Mesenchymal stem cell (in vitro differentiated cells and primary cell): Measurements from ENCODE around the gene PLPP2. TPM values are rescaled to one million over a fixed set of nuclear protein-coding genes. Genes with fewer than 3 reads are reported as not detected.

Experiments
- DNase-seq: peaks from one replicate; pipeline ENCODE4 v3.0.0-alpha.2; 2013
- H2AFZ ChIP-seq: one replicate; pipeline ENCODE4 v1.6.1; 2013; ENCODE audit warnings: low read depth, mild to moderate bottlenecking, control low read depth, inconsistent platforms, low read length, moderate library complexity
- H2AK5ac ChIP-seq: 2 replicates; pipeline ENCODE4 v1.6.1; 2013; ENCODE audit warnings: low read length, moderate library complexity, mild to moderate bottlenecking, inconsistent platforms; ENCODE audit not compliant: severe bottlenecking
- H2BK120ac ChIP-seq: one replicate; pipeline ENCODE4 v1.6.1; 2013; ENCODE audit warnings: low read depth, mild to moderate bottlenecking, inconsistent platforms, low read length, moderate library complexity
- H2BK12ac ChIP-seq, 2 experiments: one replicate each; pipeline ENCODE4 v1.6.1; 2013; ENCODE audit warnings: inconsistent platforms in 2 of 2, low read length in 2 of 2, mild to moderate bottlenecking in 2 of 2, moderate library complexity in 2 of 2, control low read depth in 1 of 2
- H2BK15ac ChIP-seq: one replicate; pipeline ENCODE4 v1.6.1; 2013; ENCODE audit warnings: mild to moderate bottlenecking, low read depth, inconsistent platforms; ENCODE audit not compliant: poor library complexity, severe bottlenecking
- H2BK5ac ChIP-seq: 2 replicates; pipeline ENCODE4 v1.6.1; 2013; ENCODE audit warnings: low read depth, mild to moderate bottlenecking, low read length, control low read depth, inconsistent platforms; ENCODE audit not compliant: poor library complexity, severe bottlenecking
- H3K14ac ChIP-seq, 2 experiments: one replicate each; pipeline ENCODE4 v1.6.1; 2013; ENCODE audit warnings: inconsistent platforms in 2 of 2, low read length in 2 of 2, control low read depth in 1 of 2, mild to moderate bottlenecking in 1 of 2, moderate library complexity in 1 of 2
- H3K18ac ChIP-seq, 2 experiments: one replicate each; pipeline ENCODE4 v1.6.1; 2013; ENCODE audit warnings: inconsistent platforms in 2 of 2, low read length in 2 of 2, control low read depth in 1 of 2, low read depth in 1 of 2, mild to moderate bottlenecking in 1 of 2
- H3K23ac ChIP-seq, 2 experiments: one replicate each; pipeline ENCODE4 v1.6.1; 2013; ENCODE audit warnings: inconsistent platforms in 2 of 2, low read length in 2 of 2, mild to moderate bottlenecking in 2 of 2, moderate library complexity in 2 of 2, control low read depth in 1 of 2
- H3K27ac ChIP-seq: 2 replicates; pipeline ENCODE4 v1.5.1; 2013; ENCODE audit warnings: mild to moderate bottlenecking, moderate library complexity, low read length, control low read depth, inconsistent platforms; ENCODE audit not compliant: poor library complexity, severe bottlenecking
- H3K27me3 ChIP-seq, 2 experiments: 2 replicates each; pipeline versions ENCODE4 v1.6.1 to v1.7.0; 2013; ENCODE audit warnings: low read length in 2 of 2, mild to moderate bottlenecking in 2 of 2, moderate library complexity in 2 of 2, control low read depth in 1 of 2, inconsistent platforms in 1 of 2; ENCODE audit not compliant: control insufficient read depth in 1 of 2, insufficient read depth in 1 of 2
- H3K36me3 ChIP-seq, 2 experiments: 2 replicates each; pipeline versions ENCODE4 v1.6.1 to v1.7.0; 2013; ENCODE audit warnings: low read length in 2 of 2, control low read depth in 1 of 2, inconsistent platforms in 1 of 2, low read depth in 1 of 2, mild to moderate bottlenecking in 1 of 2; ENCODE audit not compliant: insufficient read depth in 2 of 2, control insufficient read depth in 1 of 2
- H3K4ac ChIP-seq, 2 experiments: one replicate each; pipeline ENCODE4 v1.6.1; 2013; ENCODE audit warnings: inconsistent platforms in 2 of 2, low read length in 2 of 2, mild to moderate bottlenecking in 2 of 2, moderate library complexity in 2 of 2, control low read depth in 1 of 2, low read depth in 1 of 2
- H3K4me1 ChIP-seq: 2 replicates; pipeline ENCODE4 v1.6.1; 2013; ENCODE audit warnings: low read depth, low read length, control low read depth; ENCODE audit not compliant: control insufficient read depth, insufficient read depth
- H3K4me2 ChIP-seq: 2 replicates; pipeline ENCODE4 v1.6.1; 2013; ENCODE audit warnings: low read length, mild to moderate bottlenecking, inconsistent platforms; ENCODE audit not compliant: poor library complexity, severe bottlenecking
- H3K4me3 ChIP-seq, 2 experiments: 2 replicates each; pipeline versions ENCODE4 v1.5.1 to v1.7.0; 2013; ENCODE audit warnings: low read length in 2 of 2, mild to moderate bottlenecking in 2 of 2, control low read depth in 1 of 2, low read depth in 1 of 2; ENCODE audit not compliant: insufficient read depth in 1 of 2
- H3K79me1 ChIP-seq: replicated peaks from 2 replicates; pipeline ENCODE4 v1.6.1; 2013; ENCODE audit warnings: mild to moderate bottlenecking, control low read depth, low read length, inconsistent platforms; ENCODE audit not compliant: poor library complexity, severe bottlenecking
- H3K9ac ChIP-seq: 2 replicates; pipeline ENCODE4 v1.7.0; 2013; ENCODE audit warnings: mild to moderate bottlenecking, low read length, moderate library complexity
- H3K9me3 ChIP-seq: 2 replicates; pipeline ENCODE4 v1.7.0; 2013; ENCODE audit warnings: mild to moderate bottlenecking, low read length; ENCODE audit not compliant: control insufficient read depth
- H4K8ac ChIP-seq: one replicate; pipeline ENCODE4 v1.6.1; 2013; ENCODE audit warnings: inconsistent platforms, mild to moderate bottlenecking, low read length, moderate library complexity
- H4K91ac ChIP-seq: one replicate; pipeline ENCODE4 v1.6.1; 2013; ENCODE audit warnings: mild to moderate bottlenecking, low read length, inconsistent platforms
- WGBS: methylation state at CpG from one replicate; pipeline ENCODE4 v1.1.7; 2013; ENCODE audit warnings: mixed read lengths; 5-methylcytosine and 5-hydroxymethylcytosine counted together
- polyA plus RNA-seq, 2 experiments: library from polyadenylated mRNA; stranded (reverse); fragments of 200-250 nt; gene quantifications; one replicate each; pipeline ENCODE4 v1.2.3, GENCODE V29; 2013

Gene PLPP2
- polyA plus RNA-seq (2013, experiment 1 of 2) = 4.8 TPM
- 5.1 TPM for polyA plus RNA-seq (2013, experiment 2 of 2)

DNA sequence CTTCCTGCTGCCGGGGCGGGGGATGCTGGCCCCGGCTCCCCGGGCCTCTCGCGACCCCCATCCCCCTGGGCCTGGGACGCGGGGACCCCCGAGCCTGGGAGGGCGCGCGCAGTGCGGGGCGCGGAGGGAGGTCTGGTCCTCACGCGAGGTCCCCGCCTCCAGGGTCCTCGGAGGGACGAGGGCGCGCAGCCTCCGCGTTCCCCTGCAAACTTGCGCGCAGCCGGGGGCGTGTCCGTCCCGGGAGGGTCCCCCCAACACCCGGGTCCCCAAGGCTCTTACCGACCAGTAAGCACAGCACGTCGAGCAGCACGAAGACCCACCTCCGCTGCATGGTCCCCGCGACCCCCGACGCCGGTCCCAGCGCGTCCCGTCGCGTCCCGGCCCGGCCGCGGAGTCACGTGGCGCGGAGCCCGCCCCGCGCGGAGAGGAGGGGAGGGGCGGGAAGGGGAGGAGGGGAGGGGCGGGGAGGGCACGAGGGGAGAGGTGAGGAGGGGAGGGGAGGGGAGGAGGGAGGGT lies at the start of gene PLPP2:
Gene PLPP2, minus strand, starts transcription at position 398 of the 516 bp plus-strand sequence. Its CDS starts 67 bp downstream, at position 331.
- peaks cover 32% of the 10 kb centered on the region for H3K4me1 ChIP-seq
- H4K8ac ChIP-seq = peak within 1 kb of the TSS; percentile 80
- no peaks in the 10 kb centered on the region for H3K79me1 ChIP-seq
- no peak within 1 kb of the TSS for H2BK5ac ChIP-seq
- H4K91ac ChIP-seq = peak within 1 kb of the TSS; percentile 72
- peak within 1 kb of the TSS; percentile 59 to 64 for H3K4me3 ChIP-seq
- H3K9ac ChIP-seq = peak within 1 kb of the TSS; percentile 87
- H3K27me3 ChIP-seq = peaks cover 18 to 60% of the 10 kb centered on the region in 2 experiments
- DNase-seq = no peak
- H3K36me3 ChIP-seq = peaks cover 0 to 5% of the 10 kb centered on the region in 2 experiments
- H3K27ac ChIP-seq = no peak within 1 kb of the TSS
- H2AK5ac ChIP-seq = no peak within 1 kb of the TSS
- H3K9me3 ChIP-seq = no peaks in the 10 kb centered on the region
- H3K14ac ChIP-seq = no peak within 1 kb of the TSS
- peak within 1 kb of the TSS in 1 of 2 experiments; percentile 25 for H2BK12ac ChIP-seq
- WGBS = 2% methylated on average over 10 of the region's 60 CpGs
- H2BK120ac ChIP-seq = no peak within 1 kb of the TSS
- peak within 1 kb of the TSS; percentile 85 for H3K4me2 ChIP-seq
- H2AFZ ChIP-seq = peak within 1 kb of the TSS; percentile 83
- peak within 1 kb of the TSS; percentile 40 to 41 for H3K18ac ChIP-seq
- H3K4ac ChIP-seq = peak within 1 kb of the TSS in 1 of 2 experiments; percentile 15
- H3K23ac ChIP-seq = peak within 1 kb of the TSS in 1 of 2 experiments; percentile 14
- H2BK15ac ChIP-seq = peak within 1 kb of the TSS; percentile 76

DNA sequence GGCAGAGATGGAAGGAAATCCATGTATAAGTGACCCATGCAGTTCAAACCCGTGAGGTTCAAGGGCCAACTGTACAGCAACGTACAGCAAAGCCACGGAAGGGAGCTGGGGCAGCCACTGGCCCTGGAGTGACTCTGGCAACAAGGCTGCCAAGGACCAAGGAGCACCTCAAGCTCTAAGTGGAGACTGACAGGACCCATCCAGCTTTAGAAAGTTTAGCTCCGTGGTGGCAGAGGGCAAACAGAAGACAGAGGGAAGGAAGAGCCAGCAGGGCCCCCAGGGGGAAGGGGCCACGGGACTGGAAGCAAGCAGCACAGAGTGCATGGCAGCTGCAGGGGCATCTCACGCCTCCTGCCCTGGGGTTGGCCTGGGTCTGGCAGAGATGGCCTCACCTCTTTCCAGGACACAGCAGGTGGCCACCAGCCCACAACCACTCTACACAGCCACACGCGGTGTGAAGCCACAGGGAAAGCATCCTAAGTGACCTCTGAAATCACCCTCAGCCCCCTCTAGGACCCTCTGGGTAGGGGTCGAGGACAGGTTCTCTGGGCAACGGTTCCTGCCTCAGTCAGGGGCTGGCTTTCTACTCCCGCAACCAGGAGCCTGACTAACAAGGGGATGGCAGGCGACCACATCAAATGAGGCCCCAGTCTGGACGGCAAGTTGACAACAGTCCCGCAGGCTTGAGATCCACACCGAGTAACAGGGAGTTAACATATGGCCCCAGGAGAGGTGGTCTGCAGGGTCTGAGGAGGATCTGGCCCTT lies 49.6 kb upstream of the PLPP2 start:
- no peak overlapping the region for H3K4me2 ChIP-seq
- no peak overlapping the region for H4K8ac ChIP-seq
- peaks cover 41% of the 10 kb centered on the region for H3K4me1 ChIP-seq
- no peak overlapping the region for H3K27ac ChIP-seq
- H3K4ac ChIP-seq = no peak overlapping the region
- peaks cover 15 to 25% of the 10 kb centered on the region in 2 experiments for H3K36me3 ChIP-seq
- no peak overlapping the region for H4K91ac ChIP-seq
- no peak for DNase-seq
- H2BK15ac ChIP-seq = no peak overlapping the region
- H3K18ac ChIP-seq = no peak overlapping the region
- H3K9ac ChIP-seq = peak overlapping the region; percentile 95
- H3K27me3 ChIP-seq = no peaks in the 10 kb centered on the region
- H2AFZ ChIP-seq = no peak overlapping the region
- H2AK5ac ChIP-seq = no peak overlapping the region
- H3K9me3 ChIP-seq = no peaks in the 10 kb centered on the region
- H3K4me3 ChIP-seq = peak overlapping the region in 1 of 2 experiments; percentile 86
- H2BK120ac ChIP-seq = no peak overlapping the region
- H3K14ac ChIP-seq = no peak overlapping the region
- H2BK5ac ChIP-seq = no peak overlapping the region
- WGBS = 88% methylated on average over 15 of the region's 15 CpGs
- peaks cover 8% of the 10 kb centered on the region for H3K79me1 ChIP-seq
- no peak overlapping the region for H3K23ac ChIP-seq
- H2BK12ac ChIP-seq = no peak overlapping the region

DNA sequence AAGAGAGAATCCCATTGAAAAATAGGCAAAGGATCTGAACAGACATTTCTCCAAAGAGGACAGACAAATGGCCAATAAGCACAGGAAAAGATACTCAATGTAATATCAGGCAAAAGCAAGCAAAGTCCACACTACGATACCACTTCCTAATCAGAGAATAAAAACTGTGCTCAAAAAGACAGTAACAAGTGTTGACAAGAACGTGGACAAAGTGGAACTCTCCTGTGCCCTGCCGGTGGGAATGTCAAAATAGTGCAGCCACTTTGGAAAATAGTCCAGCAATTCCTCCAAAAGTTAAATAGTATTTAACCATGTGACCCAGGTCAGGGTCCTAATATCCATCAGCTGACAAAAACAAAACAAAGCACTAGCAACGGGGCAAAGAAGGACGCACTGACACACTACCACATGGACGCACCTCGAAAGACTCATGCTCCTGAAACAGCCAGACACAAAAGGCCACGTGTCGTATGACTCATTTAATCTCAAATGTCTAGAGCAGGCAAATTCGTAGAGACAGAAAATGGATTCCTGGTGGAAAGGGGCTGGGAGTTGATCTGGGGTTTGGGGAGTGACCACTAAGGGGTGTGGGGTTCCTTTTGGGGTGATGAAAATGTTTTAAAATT lies 48.2 kb upstream of the PLPP2 start:
- no peak overlapping the region for H3K4me2 ChIP-seq
- H3K23ac ChIP-seq = no peak overlapping the region
- no peak overlapping the region for H2BK5ac ChIP-seq
- H3K36me3 ChIP-seq = peaks cover 21 to 38% of the 10 kb centered on the region in 2 experiments
- H3K27ac ChIP-seq = no peak overlapping the region
- H3K14ac ChIP-seq = no peak overlapping the region
- no peak overlapping the region for H2BK12ac ChIP-seq
- 84% methylated on average over 10 of the region's 10 CpGs for WGBS
- no peak overlapping the region for H3K18ac ChIP-seq
- peaks cover 12% of the 10 kb centered on the region for H3K79me1 ChIP-seq
- no peaks in the 10 kb centered on the region for H3K27me3 ChIP-seq
- H2AFZ ChIP-seq = no peak overlapping the region
- H2BK15ac ChIP-seq = no peak overlapping the region
- no peak overlapping the region for H3K4me3 ChIP-seq
- no peak for DNase-seq
- H2BK120ac ChIP-seq = no peak overlapping the region
- H2AK5ac ChIP-seq = no peak overlapping the region
- H3K9me3 ChIP-seq = no peaks in the 10 kb centered on the region
- no peak overlapping the region for H3K9ac ChIP-seq
- no peak overlapping the region for H4K91ac ChIP-seq
- H3K4ac ChIP-seq = no peak overlapping the region
- peaks cover 50% of the 10 kb centered on the region for H3K4me1 ChIP-seq
- no peak overlapping the region for H4K8ac ChIP-seq

DNA sequence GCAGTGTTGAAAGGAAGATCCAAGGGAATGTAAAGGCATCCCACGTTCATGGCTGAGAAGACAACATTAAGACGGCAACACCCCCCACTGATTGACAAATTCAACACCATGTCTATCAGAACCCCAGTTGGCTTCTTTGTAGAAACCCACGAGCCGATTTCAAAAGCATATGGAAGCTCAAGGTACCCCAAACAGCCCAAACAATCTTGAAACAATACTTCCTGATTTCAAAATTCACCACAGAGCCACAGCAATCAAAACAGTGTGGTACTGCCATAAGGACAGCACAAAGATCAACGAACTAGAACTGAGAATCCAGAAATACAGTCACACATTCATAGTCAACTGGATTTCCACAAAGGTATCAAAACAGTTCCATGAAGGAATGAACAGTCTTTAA lies 47.2 kb upstream of the PLPP2 start:
- no peak overlapping the region for H2BK120ac ChIP-seq
- no peak overlapping the region for H2BK15ac ChIP-seq
- 95% methylated on average over 5 of the region's 5 CpGs for WGBS
- no peaks in the 10 kb centered on the region for H3K9me3 ChIP-seq
- no peak overlapping the region for H3K9ac ChIP-seq
- no peak overlapping the region for H3K27ac ChIP-seq
- H2AFZ ChIP-seq = no peak overlapping the region
- peaks cover 27 to 43% of the 10 kb centered on the region in 2 experiments for H3K36me3 ChIP-seq
- H3K27me3 ChIP-seq = no peaks in the 10 kb centered on the region
- H3K4me3 ChIP-seq = no peak overlapping the region
- no peak overlapping the region for H3K4ac ChIP-seq
- no peak overlapping the region for H3K4me2 ChIP-seq
- no peak overlapping the region for H3K23ac ChIP-seq
- no peak for DNase-seq
- no peak overlapping the region for H3K18ac ChIP-seq
- H2BK5ac ChIP-seq = no peak overlapping the region
- H3K4me1 ChIP-seq = peaks cover 50% of the 10 kb centered on the region
- no peak overlapping the region for H4K91ac ChIP-seq
- H2BK12ac ChIP-seq = no peak overlapping the region
- no peak overlapping the region for H2AK5ac ChIP-seq
- H3K79me1 ChIP-seq = peaks cover 14% of the 10 kb centered on the region
- no peak overlapping the region for H3K14ac ChIP-seq
- no peak overlapping the region for H4K8ac ChIP-seq
